HG02884 (cell line): ENCODE data around the gene USP3.
A peak's percentile ranks its signal among the peaks of the same experiment; 100 is the strongest.
"Not testable (repeated sequence)": the region's sequence is repeated elsewhere in the genome, so short reads cannot be mapped to it uniquely, and the experiment has no call there.

Experiments
- ATAC-seq: cut with Tn5 transposase; IDR thresholded peaks from one replicate; pipeline ENCODE4 v1.9.1; 2021; ENCODE audit warnings: mild to moderate bottlenecking, moderate library complexity; ENCODE audit not compliant: unreplicated experiment

The USP3 gene

DNA sequence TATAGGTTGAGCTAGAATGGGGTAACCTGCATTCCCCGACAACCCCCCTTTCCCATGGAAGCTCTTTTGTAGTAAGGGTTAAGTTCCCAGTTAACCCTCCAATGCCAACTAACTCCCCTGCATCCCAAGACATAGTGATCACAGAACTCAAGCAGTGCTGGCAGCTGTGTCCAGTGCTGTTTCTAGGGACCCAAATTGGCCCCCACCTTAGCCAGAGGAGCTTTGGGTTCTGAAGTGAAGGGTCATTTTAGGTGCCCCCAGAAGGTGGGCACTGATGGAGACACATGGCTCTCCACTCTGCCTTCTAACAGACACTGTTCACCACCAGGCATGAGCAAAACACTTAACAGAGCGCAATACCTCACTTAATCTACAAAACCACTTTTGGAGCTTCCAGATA, 99.9 kb downstream of the USP3 start:
- no peak for ATAC-seq

GRCh38 chr15:63605036-63605435, 100.6 kb downstream of the USP3 start:
- no peak for ATAC-seq

DNA sequence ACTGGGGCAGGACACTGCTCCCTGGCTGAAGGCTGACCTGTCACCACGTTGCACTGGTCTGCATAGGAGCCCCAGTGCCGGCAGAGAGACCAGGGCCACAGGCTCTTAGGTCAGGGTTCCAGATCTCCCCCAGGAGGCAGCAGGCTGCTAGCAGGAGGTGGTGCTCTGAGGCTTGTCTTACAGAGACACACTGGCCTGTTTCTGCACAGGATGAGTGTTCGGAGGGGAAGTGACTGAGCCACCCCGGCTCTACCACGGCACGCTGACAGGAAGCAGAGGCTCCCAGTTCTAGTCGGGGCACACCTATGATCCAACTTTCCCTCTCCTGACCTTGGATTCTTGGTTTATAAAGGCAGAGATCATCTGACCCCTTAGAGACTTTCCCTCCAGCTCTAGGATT, 101.4 kb downstream of the USP3 start:
- ATAC-seq, result no peak

DNA sequence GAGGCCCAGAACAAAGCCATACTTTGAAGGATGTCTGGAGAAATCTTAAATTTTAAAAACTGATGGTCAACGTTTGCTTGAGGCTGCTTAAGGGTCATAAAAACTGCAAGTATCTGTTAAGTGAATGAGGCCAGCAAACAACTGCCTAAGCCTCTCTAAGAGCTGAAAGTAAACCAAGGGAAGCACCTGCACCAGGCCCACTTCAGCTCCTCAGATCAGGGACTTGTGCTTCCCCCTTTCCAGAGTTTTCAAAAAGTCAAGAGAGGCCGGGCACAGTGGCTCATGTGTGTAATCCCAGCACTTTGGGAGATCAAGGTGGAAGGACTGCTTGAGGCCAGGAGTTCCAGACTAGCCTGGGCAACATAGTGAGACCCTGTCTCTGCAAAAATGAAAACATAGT, 101.9 kb downstream of the USP3 start:
- ATAC-seq, result no peak

DNA sequence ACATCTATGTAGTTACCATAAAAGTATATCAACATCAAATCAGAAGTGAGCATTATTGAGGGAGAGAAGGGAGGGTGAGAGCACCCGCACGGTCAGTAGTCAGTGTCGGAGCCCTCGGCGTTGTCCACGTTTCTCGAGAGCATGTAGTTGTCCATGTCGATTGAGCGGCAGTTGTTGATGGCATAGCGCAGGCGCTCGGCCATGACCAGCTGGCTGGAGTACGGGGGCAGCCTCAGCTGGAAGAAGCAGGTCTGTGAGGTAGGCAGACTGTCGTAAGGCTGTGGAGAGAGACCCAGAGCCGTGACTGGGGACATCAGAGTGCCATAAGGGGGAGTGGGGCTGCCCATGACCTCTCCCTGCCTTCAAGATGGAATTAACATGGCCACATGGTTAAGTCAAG, 104.6 kb downstream of the USP3 start:
- no peak for ATAC-seq

DNA sequence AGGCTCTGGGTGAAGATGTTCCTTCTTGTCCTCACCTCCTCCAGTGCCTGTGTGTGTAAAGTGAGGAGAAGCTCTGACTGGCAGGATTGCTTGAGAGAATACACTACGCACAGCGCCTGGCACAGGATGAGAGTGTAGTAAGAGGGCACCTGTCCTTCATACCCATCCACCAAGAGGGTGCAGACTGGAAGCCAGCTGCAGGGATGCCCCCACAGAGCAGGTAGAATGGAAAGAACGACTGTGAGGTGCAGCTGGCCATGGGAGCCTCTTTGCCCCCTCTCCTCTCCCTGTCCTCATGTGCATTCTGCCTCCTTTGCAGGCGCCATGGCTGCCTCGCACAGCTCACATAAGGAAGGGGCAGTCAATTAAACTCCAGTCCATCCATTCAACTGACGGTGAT, 105.1 kb downstream of the USP3 start:
- no peak for ATAC-seq

DNA sequence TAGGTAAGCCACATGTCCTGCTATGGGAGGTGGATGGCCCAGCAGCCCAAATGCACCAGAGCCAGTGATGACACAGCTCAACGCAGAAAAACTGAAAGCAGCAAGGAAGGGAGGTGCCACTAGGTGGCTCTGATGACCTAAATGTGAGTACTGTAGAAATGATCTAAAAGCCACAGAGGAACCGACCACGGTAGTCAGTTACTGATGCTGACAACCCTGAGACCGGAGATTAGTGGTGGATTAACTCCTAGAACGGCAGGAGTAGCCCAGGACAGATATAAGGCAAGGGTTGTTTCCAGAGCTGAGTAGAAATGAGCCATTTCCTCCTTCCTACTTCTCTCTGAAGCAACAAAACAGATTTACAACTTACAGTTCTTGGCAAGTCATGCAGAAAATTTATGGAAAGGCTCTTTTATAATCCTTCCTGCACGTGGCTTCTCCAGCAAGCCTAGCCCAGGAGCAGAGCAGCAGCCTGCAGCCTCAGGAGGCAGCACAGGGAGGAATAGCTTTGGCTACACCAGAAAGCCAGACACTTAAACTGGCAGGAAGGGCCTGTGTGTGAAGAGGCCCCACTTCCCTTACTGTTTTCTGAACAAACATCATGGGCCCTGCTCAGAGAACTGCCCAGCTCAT, 105.9 kb downstream of the USP3 start:
- peak; percentile 62 for ATAC-seq

GRCh38 chr15:63611177-63611576, 106.8 kb downstream of the USP3 start:
- ATAC-seq, result no peak

GRCh38 chr15:63612300-63612699, 107.9 kb downstream of the USP3 start:
- no peak for ATAC-seq

DNA sequence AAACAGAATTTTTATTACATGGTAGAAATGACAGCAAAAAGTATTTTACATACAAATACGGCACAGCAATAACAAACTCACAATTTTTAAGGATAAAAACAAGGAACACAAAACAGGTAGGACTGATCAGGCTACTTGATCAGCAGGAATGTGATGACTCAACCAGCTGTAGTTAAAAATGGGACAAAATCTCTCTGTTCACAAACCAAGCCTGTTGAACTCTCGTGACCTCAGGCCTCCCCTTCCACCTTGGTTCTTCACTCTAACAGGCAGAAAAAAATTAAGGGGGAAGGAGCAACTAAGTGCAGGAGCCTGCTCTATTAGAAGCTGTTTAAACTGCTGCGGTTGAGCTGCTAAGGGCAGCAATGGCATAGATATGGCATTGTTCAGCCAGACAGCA, 111.5 kb downstream of the USP3 start:
- ATAC-seq, result no peak

DNA sequence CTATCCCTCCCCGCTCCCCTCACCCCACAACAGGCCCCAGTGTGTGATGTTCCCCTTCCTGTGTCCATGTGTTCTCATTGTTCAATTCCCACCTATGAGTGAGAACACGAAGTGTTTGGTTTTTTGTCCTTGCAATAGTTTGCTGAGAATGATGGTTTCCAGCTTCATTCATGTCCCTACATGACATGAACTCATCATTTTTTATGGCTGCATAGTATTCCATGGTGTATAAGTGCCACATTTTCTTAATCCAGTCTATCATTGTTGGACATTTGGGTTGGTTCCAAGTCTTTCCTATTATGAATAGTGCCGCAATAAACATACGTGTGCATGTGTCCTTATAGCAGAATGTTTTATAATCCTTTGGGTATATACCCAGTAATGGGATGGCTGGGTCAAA, 112.8 kb downstream of the USP3 start:
- ATAC-seq, result not testable (repeated sequence)

DNA sequence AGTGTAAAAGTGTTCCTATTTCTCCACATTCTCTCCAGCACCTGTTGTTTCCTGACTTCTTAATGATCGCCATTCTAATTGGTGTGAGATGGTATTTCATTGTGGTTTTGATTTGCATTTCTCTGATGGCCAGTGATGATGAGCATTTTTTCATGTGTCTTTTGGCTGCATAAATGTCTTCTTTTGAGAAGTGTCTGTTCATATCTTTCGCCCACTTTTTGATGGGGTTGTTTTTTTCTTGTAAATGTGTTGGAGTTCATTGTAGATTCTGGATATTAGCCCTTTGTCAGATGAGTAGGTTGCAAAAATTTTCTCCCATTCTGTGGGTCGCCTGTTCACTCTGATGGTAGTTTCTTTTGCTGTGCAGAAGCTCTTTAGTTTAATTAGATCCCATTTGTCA, 113.2 kb downstream of the USP3 start:
- not testable (repeated sequence) for ATAC-seq

- not testable (repeated sequence) for ATAC-seq
Observed at GRCh38 chr15:63620760-63621159, 116.4 kb downstream of the USP3 start.

GRCh38 chr15:63623232-63623969, 119.0 kb downstream of the USP3 start:
- no peak for ATAC-seq

GRCh38 chr15:63626955-63627354, 122.6 kb downstream of the USP3 start:
- ATAC-seq, result no peak

DNA sequence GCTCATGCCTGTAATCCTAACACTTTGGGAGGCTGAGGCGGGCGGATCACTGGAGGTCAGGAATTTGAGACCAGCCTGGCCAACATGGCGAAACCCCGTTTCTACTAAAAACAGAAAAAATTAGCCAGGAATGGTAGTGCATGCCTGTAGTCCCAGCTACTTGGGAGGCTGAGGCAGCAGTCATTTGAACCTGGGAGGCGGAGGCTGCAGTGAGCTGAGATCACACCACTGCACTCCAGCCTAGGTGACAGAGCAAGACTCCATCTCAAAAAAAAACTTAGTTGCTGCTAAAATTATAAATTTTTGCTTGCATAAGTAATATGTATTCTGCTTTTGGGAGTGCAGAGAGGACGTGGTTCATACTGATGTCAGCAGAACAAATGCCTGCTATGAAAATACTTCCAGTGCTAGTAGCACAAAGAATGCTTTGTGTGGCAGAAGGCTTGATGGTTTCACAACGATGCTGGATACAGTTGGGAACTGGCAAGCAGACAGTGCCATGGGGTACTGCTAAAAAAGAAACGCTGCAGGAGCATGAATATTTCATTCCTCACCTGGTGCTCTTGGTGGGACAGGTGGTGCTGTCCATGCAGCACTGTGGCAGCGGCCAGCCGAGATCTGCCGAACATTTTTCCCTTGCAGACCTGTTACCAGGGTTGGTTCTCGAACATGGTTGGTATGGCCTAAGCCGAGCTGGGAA, 123.9 kb downstream of the USP3 start:
- no peak for ATAC-seq

- ATAC-seq, result no peak
Observed at GRCh38 chr15:63630036-63630751, 125.8 kb downstream of the USP3 start.

DNA sequence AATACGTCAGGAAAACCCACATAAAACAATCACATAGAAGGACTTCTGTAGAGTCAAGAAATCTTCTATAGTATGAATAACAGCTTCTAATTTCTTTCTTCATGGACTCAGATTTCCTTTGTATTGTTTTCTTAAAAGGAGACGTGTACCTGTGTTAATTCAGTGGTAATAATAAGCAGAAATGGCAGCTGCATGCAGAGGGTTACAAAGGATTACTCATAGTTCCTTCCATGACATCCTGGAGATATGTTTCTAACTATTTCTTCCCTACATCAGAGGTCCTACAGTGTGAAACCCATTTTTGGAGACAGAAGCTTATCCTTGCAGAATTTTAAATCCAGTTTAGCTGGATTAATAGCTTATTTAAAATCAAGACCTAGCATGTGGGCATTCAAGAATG, 128.9 kb downstream of the USP3 start:
- ATAC-seq, result no peak

- ATAC-seq, result no peak
Observed at GRCh38 chr15:63634154-63634553, 129.8 kb downstream of the USP3 start.

DNA sequence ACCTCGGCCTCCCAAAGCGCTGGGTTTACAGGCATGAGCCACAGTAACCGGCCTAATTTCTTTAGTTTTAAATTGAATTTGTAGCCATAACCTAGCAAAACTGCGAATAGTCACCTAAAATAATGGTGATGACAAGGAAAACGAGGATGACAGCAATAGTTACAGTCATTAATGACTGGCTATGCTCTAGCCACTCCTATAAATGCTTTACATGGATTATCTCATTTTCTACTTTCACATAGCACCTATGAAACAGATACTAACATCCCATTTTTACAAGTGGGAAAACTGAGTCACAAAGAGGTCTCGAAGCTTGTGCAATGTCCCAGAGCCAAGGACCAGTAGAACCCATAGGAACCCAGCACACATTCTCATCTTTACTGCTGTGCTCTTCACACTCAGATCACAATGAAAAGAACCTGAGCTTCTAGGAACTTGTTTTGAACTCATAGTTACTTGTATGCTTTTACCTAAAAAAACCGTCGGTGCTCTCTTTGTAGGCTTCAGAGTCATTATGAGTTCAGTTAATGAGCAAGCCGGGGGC, 132.2 kb downstream of the USP3 start:
- no peak for ATAC-seq

GRCh38 chr15:63638839-63639238, 134.4 kb downstream of the USP3 start:
- ATAC-seq, result no peak
